ENCODE data around the gene SYT6. TPM values are rescaled to one million over a fixed set of nuclear protein-coding genes. Genes with fewer than 3 reads are reported as not detected.

SYT6 gene, protein sequence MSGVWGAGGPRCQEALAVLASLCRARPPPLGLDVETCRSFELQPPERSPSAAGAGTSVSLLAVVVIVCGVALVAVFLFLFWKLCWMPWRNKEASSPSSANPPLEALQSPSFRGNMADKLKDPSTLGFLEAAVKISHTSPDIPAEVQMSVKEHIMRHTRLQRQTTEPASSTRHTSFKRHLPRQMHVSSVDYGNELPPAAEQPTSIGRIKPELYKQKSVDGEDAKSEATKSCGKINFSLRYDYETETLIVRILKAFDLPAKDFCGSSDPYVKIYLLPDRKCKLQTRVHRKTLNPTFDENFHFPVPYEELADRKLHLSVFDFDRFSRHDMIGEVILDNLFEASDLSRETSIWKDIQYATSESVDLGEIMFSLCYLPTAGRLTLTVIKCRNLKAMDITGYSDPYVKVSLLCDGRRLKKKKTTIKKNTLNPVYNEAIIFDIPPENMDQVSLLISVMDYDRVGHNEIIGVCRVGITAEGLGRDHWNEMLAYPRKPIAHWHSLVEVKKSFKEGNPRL
- not detected in 2 replicates for total RNA-seq

DNA sequence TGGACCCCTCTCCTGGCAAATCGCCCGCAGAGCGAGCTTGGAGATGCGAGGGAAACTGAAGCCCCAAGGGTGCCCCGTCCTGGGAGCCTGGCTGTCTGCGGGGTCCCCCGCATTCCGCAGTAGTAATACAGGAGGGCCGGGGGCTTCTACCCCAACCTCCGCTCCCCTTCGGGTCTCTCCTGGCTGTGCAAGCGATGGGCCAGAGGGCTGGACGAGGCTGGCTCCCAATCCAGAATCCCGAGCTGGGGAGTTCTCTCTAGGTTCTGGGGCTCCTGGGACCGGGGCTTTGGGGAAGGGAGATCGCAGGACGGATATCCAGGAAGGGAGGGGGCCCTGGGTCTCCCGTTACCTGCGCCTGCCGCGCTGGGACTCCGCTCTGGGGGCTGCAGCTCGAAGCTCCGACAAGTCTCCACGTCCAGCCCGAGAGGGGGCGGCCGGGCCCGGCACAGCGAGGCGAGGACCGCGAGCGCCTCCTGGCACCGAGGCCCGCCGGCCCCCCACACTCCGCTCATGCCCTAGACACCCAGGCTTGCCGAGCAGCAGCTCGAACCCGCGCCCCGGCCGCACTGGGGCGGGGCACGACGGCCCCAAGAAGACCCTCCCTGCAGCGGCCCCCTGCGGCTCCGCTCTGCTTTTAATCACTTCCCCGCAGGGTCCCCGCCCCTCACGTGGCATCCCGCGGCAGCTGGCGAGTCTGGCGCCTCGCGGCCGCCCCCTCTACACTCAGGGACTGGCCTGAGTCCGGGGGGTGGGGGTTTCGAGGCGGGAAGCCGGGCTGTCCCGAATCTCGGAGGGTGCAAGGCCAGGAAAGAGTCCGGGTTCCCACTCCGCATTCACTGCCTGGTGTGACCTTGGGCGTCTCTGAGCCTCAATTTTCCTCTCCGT is at the start of gene SYT6:
Gene SYT6 (minus strand): TSS at position 609 of the 885 bp plus-strand sequence. CDS start 97 bp downstream, at position 512.

Other genes with a start within 250 kb of the SYT6 start
- 21.4 and 31.0 TPM in 2 replicates for gene AP4B1, start 249.1 kb downstream of the SYT6 start, total RNA-seq
- gene DCLRE1B, start 248.5 kb downstream of the SYT6 start, total RNA-seq: 0.59 and 2.3 TPM in 2 replicates
- 21.4 and 27.3 TPM in 2 replicates for gene HIPK1, start 224.5 kb downstream of the SYT6 start, total RNA-seq
- gene OLFML3, start 174.4 kb downstream of the SYT6 start, total RNA-seq: 120 and 270 TPM in 2 replicates

Measured in smooth muscle cell of the umbilical artery (primary cell).